ENCODE results near the gene ARHGAP24. TPM values are rescaled to one million over a fixed set of nuclear protein-coding genes. Genes with fewer than 3 reads are reported as not detected.

ARHGAP24 gene
- total and polyA plus RNA-seq, 12 donors, result 0.72 to 53.4 (median 4.4) TPM

DNA sequence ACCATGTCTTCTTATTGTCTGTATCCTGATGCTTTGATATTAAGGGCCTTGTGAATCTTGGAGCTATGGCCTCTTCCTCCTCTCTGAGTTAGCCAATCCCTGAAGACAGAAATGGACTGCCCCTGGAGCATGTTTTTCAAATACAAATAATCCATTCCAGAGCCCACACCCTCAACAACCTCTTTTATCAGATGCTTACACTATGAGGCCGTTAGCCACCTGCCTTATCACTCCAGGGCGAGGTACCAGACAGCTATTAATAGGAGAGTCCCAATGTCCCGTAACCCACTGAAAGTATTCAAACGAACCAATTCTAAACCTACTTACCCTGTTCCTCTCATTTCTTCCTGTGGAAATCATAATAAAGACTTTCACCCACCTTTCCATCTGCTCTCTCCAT is 165.0 kb downstream of the ARHGAP24 start:
- TF ChIP-seq, protein P1, sequence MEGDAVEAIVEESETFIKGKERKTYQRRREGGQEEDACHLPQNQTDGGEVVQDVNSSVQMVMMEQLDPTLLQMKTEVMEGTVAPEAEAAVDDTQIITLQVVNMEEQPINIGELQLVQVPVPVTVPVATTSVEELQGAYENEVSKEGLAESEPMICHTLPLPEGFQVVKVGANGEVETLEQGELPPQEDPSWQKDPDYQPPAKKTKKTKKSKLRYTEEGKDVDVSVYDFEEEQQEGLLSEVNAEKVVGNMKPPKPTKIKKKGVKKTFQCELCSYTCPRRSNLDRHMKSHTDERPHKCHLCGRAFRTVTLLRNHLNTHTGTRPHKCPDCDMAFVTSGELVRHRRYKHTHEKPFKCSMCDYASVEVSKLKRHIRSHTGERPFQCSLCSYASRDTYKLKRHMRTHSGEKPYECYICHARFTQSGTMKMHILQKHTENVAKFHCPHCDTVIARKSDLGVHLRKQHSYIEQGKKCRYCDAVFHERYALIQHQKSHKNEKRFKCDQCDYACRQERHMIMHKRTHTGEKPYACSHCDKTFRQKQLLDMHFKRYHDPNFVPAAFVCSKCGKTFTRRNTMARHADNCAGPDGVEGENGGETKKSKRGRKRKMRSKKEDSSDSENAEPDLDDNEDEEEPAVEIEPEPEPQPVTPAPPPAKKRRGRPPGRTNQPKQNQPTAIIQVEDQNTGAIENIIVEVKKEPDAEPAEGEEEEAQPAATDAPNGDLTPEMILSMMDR (IDR thresholded peaks at IDR 0.05), result no peak
- no peak for TF ChIP-seq POLR2A (IDR thresholded peaks at IDR 0.05)
- Histone ChIP-seq H3K27me3 (no peaks in the 10 kb centered on the region), H3K36me3 (replicated peaks in 1 of 2) (no peaks in the 10 kb centered on the region), H3K4me1 (replicated peaks in 1 of 2) (no peaks in the 10 kb centered on the region), H3K9me3 (replicated peaks in 1 of 3) (no peaks in the 10 kb centered on the region), H3K27ac (no peak overlapping the region), H3K4me3 (no peak overlapping the region)
- no peak for DNase-seq
- intact Hi-C loops (cut with DNase I), result no loop called here
- 83 to 87% (median 85%) methylated on average over 4 of the region's 4 CpGs for WGBS, 4 donors

DNA sequence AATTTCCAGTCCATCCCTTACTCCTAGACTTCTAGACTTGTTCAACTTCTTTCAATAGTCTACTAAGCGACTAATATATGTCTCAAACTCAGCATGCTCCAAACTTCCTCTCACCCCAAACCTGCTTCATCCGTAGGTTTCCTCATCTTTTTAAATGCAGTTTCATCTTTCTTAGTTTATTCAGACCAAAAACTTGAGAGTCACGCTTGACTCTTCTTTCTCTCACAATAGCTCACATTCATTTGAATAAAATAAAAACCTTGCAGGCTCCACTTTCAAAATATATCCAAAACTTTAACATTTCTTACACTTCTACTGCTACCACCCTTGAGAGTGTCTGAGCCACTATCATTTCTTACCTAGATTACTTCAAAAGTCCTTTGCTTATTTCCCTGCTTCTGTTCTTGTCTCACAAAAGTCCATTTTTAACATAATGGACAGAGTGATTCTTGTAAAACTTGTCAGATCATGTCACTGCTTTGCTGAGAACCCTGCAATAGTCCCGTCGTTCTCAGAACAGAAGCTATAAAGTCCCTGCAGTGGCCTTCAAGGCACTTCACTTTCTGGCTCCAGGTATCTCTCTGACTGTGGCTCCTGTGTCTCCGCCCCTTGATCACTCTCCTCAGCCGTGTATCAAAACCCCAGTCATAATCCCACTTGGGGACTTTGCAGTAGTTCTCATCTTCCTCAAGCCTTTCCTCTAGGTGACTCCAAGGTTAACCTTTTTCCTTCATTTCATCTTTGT is 167.6 kb downstream of the ARHGAP24 start:
- DNase-seq, result no peak
- no peak overlapping the region for H3K4me3 ChIP-seq
- no peaks in the 10 kb centered on the region for H3K27me3 ChIP-seq
- H3K36me3 ChIP-seq (replicated peaks in 1 of 2), result no peaks in the 10 kb centered on the region
- TF ChIP-seq, protein P1 (IDR thresholded peaks at IDR 0.05), result no peak
- TF ChIP-seq POLR2A (IDR thresholded peaks at IDR 0.05), result no peak
- intact Hi-C loops (cut with DNase I), result no loop called here
- no peak overlapping the region for H3K27ac ChIP-seq
- no peaks in the 10 kb centered on the region for H3K9me3 ChIP-seq (replicated peaks in 1 of 3)
- WGBS, 4 donors, result 88 to 94% (median 91%) methylated on average over 7 of the region's 7 CpGs
- H3K4me1 ChIP-seq (replicated peaks in 1 of 2), result no peaks in the 10 kb centered on the region

DNA sequence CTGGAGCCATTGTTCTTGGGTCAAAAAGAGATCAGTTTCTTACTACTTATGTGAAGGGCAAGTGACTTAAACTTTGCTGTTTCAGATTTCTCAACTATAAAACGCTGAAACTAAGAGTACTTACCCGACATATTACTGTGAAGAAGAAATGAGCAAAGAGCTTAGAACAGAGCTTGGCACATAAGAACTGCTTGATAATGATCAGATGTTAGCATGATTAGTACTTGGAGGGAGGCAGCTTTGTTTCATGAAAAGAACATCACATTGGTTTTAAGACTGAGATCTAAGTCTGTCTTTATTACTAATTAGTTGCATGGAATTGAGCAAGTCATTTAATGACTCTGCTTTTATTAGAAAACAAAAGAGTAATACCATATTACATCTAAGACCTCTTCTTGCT is 169.1 kb downstream of the ARHGAP24 start:
- no peaks in the 10 kb centered on the region for H3K9me3 ChIP-seq (replicated peaks in 1 of 3)
- H3K36me3 ChIP-seq (replicated peaks in 1 of 2), result no peaks in the 10 kb centered on the region
- H3K4me3 ChIP-seq, result no peak overlapping the region
- intact Hi-C loops (cut with DNase I), result no loop called here
- TF ChIP-seq POLR2A (IDR thresholded peaks at IDR 0.05), result no peak
- TF ChIP-seq, protein P1 (IDR thresholded peaks at IDR 0.05), result no peak
- WGBS, 4 donors, result 81 to 91% (median 89%) methylated on average over 2 of the region's 2 CpGs
- H3K27ac ChIP-seq, result no peak overlapping the region
- no peaks in the 10 kb centered on the region for H3K27me3 ChIP-seq
- no peaks in the 10 kb centered on the region for H3K4me1 ChIP-seq (replicated peaks in 1 of 2)
- DNase-seq, result no peak

DNA sequence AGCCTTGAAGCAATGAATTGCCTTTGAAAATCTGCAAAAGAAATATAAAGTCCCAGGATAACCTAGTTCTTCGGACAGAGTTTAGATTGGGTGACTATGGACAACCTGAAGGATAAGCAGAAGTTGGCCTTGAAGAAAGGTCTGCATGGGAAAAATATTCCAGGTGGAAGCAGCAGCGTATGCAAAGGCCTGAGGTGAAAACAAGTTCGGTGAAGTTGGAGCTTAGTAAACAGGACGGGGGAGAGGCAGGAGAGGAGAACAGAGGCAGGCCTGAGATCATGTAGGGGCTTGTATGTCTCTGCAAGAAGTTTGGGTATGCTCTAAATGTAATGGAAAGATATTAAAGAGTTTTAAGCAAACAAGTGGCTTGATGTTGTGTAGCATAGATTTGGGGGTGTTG is 176.0 kb downstream of the ARHGAP24 start:
- Histone ChIP-seq H3K4me1 (replicated peaks in 1 of 2) (no peaks in the 10 kb centered on the region), H3K27me3 (no peaks in the 10 kb centered on the region), H3K36me3 (replicated peaks in 1 of 2) (no peaks in the 10 kb centered on the region), H3K9me3 (replicated peaks in 1 of 3) (no peaks in the 10 kb centered on the region), H3K4me3 (no peak overlapping the region), H3K27ac (no peak overlapping the region)
- no peak for TF ChIP-seq POLR2A (IDR thresholded peaks at IDR 0.05)
- TF ChIP-seq, protein P1 (IDR thresholded peaks at IDR 0.05), result no peak
- intact Hi-C loops (cut with DNase I), result no loop called here
- no peak for DNase-seq
- 91 to 93% (median 91%) methylated on average over 4 of the region's 4 CpGs for WGBS, 4 donors
